HG02678 (cell line): ENCODE results near the gene LENG8.
"Not testable (repeated sequence)": the region's sequence is repeated elsewhere in the genome, so short reads cannot be mapped to it uniquely, and the experiment has no call there.

Experiments used
- ATAC-seq: cut with Tn5 transposase; IDR thresholded peaks from one replicate; pipeline ENCODE4 v1.9.1; 2021; ENCODE audit warnings: mild to moderate bottlenecking, moderate library complexity; ENCODE audit not compliant: unreplicated experiment

LENG8 gene

GRCh38 chr19:54478677-54479266 lies 29.8 kb downstream of the LENG8 start:
- ATAC-seq: no peak

DNA sequence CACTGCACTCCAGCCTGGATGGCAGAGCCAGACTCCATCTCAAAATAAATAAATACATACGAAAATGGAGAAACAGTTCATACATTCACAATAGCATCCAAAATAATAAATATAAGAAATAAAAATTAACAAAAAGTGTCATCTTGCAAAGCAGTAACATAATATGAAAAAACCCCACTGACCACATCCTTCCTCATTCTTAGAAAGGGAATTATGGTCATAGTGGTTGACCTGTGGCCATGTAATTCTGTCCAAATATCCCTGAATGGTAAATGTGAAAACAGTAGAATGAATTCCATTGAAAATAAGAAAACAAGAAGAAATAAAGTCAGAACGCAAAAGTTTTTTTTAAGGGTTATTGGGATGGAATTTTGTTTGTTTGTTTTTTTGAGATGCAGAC lies 31.1 kb downstream of the LENG8 start:
- no peak for ATAC-seq

- no peak for ATAC-seq
Measured at GRCh38 chr19:54481326-54481930, 32.4 kb downstream of the LENG8 start.

GRCh38 chr19:54482889-54483288 lies 33.9 kb downstream of the LENG8 start:
- no peak for ATAC-seq

- no peak for ATAC-seq
Measured at GRCh38 chr19:54484451-54484850, 35.5 kb downstream of the LENG8 start.

DNA sequence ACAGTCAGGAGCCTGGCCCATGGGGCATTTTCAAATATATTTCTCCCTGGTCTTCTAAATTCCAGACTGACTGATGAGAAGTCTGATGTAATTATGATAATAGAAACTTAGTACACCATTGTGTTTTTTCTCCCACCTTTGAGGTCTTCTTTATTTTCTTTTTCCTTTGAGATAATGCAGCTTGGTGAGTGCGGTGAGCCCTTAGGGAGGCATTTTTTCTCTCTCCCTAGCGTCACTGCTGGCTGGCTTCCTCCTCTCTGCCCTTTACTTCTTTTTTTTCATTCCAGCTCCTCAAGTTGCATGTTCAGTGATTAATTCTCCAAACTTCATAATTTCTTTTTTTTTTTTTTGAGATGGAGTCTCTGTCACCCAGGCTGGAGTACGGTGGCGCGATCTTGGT lies 36.9 kb downstream of the LENG8 start:
- ATAC-seq: no peak

- ATAC-seq: no peak
Measured at GRCh38 chr19:54489341-54489740, 40.3 kb downstream of the LENG8 start.

DNA sequence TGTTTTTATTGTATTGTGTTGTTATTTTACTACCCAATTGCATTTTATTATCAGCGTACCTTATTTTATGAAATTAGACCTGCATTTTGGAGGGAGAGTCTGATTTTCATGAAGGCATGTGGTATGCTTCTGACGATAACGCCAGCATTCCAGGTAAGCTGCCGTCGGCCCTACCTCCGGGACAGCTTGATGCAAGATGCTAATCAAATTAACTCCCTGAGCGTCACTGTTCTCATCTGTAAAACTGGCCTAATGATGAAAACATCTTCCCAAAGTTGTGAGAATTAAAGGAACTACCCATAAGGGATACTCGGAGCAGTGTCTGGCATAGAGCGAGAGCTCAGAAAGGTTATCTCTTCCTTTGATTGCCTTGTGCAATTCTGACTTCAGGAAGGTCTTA lies 40.8 kb downstream of the LENG8 start:
- ATAC-seq: no peak

DNA sequence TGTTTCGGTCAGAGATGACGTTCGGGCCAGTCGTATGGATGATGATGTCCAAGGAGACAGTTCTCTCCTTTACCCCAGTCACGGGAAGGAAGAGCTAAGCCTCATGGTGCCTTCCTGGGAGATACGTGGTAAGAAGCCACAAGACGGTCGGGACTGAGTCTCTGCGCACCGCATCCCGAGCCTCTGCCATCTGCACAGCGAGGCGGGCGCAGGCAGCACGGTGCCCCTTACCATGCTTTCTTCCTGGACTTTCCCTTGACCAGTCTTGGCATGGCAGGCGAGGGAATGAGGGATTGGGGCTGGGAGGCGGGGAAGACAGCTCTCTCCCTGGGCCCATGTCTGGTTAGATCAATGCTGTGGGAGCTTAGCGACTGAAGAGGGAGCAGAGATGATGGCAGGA lies 43.6 kb downstream of the LENG8 start:
- ATAC-seq: no peak

- not testable (repeated sequence) for ATAC-seq
Measured at GRCh38 chr19:54493056-54493455, 44.1 kb downstream of the LENG8 start.

GRCh38 chr19:54493967-54494585 lies 45.1 kb downstream of the LENG8 start:
- no peak for ATAC-seq

- not testable (repeated sequence) for ATAC-seq
Measured at GRCh38 chr19:54495284-54495683, 46.3 kb downstream of the LENG8 start.

- not testable (repeated sequence) for ATAC-seq
Measured at GRCh38 chr19:54497747-54498450, 48.9 kb downstream of the LENG8 start.

- not testable (repeated sequence) for ATAC-seq
Measured at GRCh38 chr19:54498451-54498772, 49.4 kb downstream of the LENG8 start.

- ATAC-seq: no peak
Measured at GRCh38 chr19:54502518-54503048, 53.6 kb downstream of the LENG8 start, which contains the start of gene LAIR2. Gene LAIR2, plus strand, starts transcription at chr19:54502831. Its CDS starts 88 bp downstream, at chr19:54502919.

DNA sequence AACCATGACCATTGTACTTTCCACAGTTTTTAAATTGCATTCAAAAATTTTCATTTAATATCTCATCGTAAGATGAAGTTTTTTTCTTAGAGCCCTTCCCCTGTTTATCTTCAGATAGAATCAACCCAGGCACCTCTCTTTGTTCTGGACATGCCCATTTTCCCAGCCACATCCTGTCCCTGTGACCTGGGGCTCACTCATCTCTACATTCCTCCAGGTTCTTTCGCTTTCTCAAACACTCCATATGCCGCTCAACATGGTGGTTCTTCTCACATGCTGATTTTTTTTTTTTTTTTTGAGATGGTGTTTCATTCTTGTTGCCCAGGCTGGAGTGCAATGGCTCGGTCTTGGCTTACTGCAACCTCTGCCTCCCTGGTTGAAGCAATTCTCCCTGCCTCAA lies 56.5 kb downstream of the LENG8 start:
- not testable (repeated sequence) for ATAC-seq

GRCh38 chr19:54506079-54506478 lies 57.1 kb downstream of the LENG8 start:
- no peak for ATAC-seq

DNA sequence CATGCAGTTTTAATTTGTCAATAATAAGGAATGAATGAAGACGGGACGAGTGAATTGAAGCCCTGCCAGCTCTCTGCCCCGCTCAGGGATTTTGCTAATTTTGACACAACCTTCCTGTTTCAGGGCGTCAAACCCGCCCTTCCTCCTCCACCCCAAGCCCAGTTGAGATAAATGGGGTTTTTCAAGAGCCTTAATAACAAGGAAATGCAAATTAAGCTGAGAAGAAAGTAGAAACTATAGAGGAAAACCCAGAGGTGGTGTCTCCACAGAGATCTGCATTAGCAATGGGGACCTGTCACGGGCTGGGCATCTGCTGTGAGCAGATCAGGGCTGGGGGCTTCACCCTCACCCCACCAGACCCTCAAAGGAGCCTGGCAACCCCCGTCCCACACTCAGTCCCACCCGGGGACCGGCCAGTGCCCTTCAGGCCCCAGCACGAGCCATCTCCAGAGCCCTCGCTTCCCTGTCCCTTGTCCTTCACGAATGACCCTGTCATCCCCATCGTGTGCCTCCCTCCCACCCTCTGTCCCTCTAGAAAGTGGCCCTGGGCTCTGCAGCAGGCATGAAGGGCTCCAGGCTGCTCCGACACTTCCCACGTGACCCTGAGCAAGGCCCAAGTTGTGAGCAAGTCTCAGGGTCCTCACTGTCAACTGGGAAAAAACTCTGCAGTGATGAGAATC lies 58.2 kb downstream of the LENG8 start:
- ATAC-seq: not testable (repeated sequence)

GRCh38 chr19:54507824-54508223 lies 58.8 kb downstream of the LENG8 start:
- ATAC-seq: no peak

- ATAC-seq: not testable (repeated sequence)
Measured at GRCh38 chr19:54508487-54508886, 59.5 kb downstream of the LENG8 start.
